DND-41 (cell line): ENCODE data around the gene PSMC6.

Source experiments
- CTCF ChIP-seq: IDR thresholded peaks from 2 replicates; pipeline ENCODE4 v1.5.1; 2012; ENCODE audit warnings: borderline replicate concordance, low read length, moderate library complexity, mild to moderate bottlenecking; ENCODE audit not compliant: poor library complexity, severe bottlenecking; ENCODE audit errors: extremely low read depth
- EZH2 ChIP-seq: IDR thresholded peaks from 3 replicates; pipeline ENCODE4 v1.6.1; 2012; ENCODE audit warnings: borderline replicate concordance, low read depth, mild to moderate bottlenecking, moderate library complexity, low read length, inconsistent platforms; ENCODE audit not compliant: severe bottlenecking

- TF ChIP-seq CTCF: no peak
- TF ChIP-seq EZH2: no peak
Observed at GRCh38 chr14:52703664-52704063, 3.3 kb upstream of the PSMC6 start.
